Activated CD8-positive, alpha-beta memory T cell treated with anti-CD3 and anti-CD28 coated beads, Interleukin-2, amount 50 U/mL, for 1 hour (primary cell): ENCODE results near the gene ZFP36L2.

Experiments
- DNase-seq: peaks from one replicate; pipeline ENCODE4 v3.0.0-alpha.2; 2020; ENCODE audit errors: extremely low read depth

ZFP36L2 gene

DNA sequence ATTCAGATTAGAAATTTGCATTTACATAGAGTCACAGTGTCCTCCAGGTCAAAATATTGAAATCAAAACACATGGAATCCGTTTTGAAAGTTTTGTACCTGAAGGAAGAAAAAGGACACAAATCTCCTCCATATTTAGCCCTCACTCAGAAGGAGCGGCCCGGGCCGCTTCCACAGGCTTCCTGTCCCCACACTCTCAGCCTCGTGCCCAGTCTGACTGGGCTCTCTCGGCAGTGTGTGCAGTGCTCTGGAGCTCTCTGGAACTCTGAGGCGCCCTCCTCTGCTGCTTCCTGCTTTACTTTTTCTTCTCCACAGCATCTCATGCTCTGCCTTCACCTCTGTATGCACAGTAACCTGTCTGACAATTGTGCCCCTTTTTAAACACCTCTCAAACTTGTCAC is 22.2 kb upstream of the ZFP36L2 start:
- DNase-seq: no peak

DNA sequence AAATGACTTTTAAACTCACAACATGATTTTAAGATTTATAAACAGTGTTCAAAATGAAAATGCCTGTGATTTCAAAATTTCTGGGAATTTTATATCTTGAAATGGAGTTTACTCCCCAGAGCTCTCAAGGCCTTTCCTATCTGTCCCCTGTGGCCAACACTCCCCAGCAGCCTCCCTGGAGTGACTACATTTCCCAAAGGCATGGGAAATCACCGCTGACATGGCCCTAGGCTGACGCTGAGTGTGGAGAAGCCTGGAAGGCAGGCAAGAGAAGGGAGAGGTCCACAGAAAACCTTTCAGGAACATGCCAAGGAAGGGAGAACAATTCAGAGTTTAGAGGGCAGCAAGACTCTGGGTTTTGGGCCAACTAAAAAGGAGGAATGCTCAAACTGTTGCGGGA is 20.2 kb upstream of the ZFP36L2 start:
- DNase-seq: no peak

GRCh38 chr2:43241558-43241957 is 15.2 kb upstream of the ZFP36L2 start:
- DNase-seq: no peak

DNA sequence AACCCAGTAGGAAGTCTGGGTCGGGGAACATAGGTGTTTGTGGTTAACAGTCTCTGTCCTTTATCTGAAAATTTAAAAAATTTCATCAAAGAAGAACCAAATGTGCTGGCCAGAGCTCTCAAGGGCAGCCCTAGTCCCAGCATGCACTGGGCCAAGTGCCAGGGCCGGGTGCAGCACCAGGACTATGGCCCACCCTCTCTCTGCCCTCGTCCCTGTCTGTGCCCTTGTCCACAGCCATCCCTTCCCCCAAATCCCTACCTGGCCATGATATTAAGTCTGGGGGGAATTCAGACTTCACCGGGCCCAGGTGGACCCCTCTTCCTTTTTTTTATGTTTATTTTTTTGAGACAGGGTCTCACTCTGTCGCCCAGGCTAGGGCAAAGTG is 14.4 kb upstream of the ZFP36L2 start:
- no peak for DNase-seq

- no peak for DNase-seq
These were observed 13.8 kb upstream of the ZFP36L2 start for GRCh38 chr2:43239981-43240765.

DNA sequence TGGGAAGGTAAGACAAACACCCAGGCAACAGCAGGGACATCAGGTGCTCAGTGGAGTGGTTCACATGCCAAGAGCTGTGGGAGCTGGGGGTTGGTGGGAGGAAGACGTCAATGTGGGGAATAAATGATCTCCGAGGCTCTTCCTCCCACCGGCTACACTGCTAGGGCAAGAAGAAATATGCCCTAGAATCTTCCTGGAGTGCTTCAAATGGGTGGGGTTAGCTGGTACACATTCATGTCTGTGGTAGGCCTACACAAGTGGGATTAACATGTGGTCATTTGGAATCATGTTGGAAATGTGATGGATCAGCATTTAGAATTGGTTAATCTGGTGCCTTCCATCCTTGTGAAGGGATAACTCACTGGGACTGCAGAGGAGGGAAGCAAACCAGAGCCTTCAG is 12.4 kb upstream of the ZFP36L2 start:
- no peak for DNase-seq

- DNase-seq: no peak
These were observed 11.8 kb upstream of the ZFP36L2 start for GRCh38 chr2:43238176-43238575.

- DNase-seq: no peak
These were observed 7.1 kb upstream of the ZFP36L2 start for GRCh38 chr2:43233218-43234212.

DNA sequence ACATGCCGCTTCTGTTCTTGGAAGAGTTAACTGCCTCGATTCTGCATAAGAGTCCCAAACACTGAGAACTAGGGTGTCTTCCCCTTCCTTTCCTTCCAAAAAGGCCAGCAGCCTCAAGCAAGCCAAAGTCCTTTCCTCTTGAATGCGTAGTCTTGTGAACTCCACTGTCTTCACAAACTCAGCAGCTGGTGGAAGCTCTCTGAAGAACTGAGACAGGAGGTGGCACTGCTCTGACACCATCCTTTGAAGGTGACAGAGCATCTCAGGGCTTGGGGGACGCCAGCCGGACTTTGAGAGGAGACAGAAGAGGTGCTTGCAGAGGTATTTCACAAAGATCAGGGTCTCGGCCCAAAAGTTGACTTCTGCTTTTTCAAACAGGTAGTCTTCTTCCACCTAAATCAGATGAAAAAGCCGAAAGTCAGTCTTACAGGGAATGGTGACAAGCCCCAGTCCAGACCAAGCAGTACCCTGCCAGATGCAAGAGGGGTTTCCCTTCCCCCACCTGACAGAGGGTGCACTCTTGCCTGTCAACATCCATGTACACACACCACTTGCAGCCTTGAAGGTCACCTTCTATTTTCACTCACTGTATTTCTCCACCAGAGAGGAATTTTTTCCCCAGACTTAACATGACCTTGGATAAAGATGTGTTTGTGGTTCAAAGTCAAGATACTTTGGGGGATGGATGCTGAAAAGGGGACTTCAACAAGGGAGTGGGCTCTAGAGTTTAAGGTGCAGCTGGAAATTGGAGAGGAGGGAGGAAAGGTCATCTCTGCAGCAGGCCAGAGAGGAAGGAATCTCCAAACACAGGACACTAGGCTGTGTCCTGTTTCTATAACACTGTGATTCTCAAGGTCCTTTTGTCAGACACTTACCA is 4.8 kb upstream of the ZFP36L2 start:
- DNase-seq: no peak

- DNase-seq: no peak
These were observed 4.0 kb upstream of the ZFP36L2 start for GRCh38 chr2:43230351-43230885.

GRCh38 chr2:43228756-43229659 is 2.6 kb upstream of the ZFP36L2 start:
- DNase-seq: no peak

DNA sequence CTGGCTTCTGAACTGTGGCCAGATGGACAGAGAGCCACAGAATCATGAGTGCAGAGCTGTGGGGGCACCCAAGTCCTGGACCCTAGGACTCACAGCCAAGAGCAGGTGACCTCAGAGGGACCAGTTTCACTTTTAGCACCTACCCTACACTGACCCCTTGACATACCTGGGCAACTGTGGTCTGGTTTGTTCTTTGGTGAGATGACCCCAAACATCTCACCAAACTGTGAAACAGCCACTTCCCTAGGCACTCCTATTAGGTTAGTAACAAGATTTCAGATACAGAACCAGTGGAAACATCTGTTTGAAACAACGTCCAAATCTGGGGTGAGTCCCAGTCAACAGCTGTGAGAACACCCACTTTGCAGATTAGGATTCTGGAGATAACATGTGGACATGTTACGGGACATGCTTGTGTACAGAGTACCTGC is 1.9 kb upstream of the ZFP36L2 start:
- DNase-seq: no peak

GRCh38 chr2:43227830-43228281 is 1.4 kb upstream of the ZFP36L2 start:
- no peak for DNase-seq

GRCh38 chr2:43226955-43227829 is 786 bp upstream of the ZFP36L2 start:
- no peak for DNase-seq

DNA sequence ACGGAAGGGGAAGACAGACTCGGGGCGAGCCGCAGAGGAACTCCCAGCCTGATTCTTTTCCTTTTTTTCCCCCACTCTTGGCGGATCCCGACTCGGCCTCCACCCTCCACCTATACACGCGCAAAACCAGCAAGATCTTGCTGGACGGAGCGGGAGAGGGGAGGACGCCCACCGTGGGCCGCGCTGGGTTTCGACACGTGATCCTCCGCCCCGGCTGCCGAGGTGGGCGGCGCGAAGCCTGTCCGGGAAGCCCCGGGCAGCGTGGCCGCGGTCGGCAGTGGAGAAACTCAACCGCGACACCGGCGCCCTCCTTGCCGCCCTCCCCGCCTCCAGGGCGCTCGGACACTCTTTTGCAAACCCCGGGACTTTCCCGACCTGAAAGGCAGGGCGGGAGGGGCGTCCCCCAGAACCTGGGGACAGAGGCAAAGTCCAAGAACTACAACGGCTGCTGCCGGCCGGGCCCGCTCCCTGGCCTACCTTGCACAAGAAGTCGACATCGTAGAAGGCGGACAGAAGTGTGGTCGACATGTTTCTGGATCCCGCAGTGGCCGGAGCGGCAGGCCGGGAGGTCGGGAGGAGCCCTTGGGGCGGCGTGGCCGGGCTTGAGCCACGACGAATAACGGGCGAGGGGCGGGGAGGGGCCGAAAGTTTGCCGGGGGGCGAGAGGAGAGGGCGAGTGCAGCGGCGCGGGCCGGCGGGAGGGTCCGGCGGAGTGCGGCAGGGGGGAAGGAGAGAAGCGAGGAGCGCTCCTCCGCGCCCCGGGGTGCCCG is 433 bp downstream of the ZFP36L2 start:
- DNase-seq: no peak

GRCh38 chr2:43225093-43225787 is 1.2 kb downstream of the ZFP36L2 start:
- no peak for DNase-seq

GRCh38 chr2:43224571-43225092 is 1.8 kb downstream of the ZFP36L2 start:
- DNase-seq: no peak

GRCh38 chr2:43224131-43224570 is 2.3 kb downstream of the ZFP36L2 start:
- no peak for DNase-seq
